Posterior vena cava (tissue), 2 donors: ENCODE data around the gene GRB14. TPM values are rescaled to one million over a fixed set of nuclear protein-coding genes. Genes with fewer than 3 reads are reported as not detected.

Experiments used
- DNase-seq: peaks from one replicate; pipeline ENCODE4 v3.0.0-alpha.2; 2020; ENCODE audit warnings: low spot score
- intact Hi-C, 2 donors: fragments of 100-400 bp; cut with DNase I; formaldehyde crosslinking; loops; one replicate each; pipeline versions ENCODE4 v1.14.1 to v1.14.2; 2022 to 2023
- total RNA-seq, 2 donors: library from RNA; stranded (reverse); fragmentation: NEBNext Ultra II Directional; extraction: Animal tissue kit (Norgen Biotek cat#: 25700); gene quantifications; one replicate each; pipeline ENCODE4 v1.2.1, GENCODE V29; 2021
- donor health status: DM: yes; HTN: yes; CAD: no.
- donor health status: DM: yes; HTN: yes; CAD: no.

Gene GRB14
- total RNA-seq, 2 donors from 2014 or later, result 6.2 to 8.0 TPM

GRCh38 chr2:164621764-164622105 is 453 bp upstream of the GRB14 start:
- no peak for DNase-seq
- intact Hi-C loops, result no loop called here

- intact Hi-C loops, result no loop called here
- DNase-seq, result no peak
These were observed 825 bp downstream of the GRB14 start for GRCh38 chr2:164620457-164620856.

- no peak for DNase-seq
- intact Hi-C loops, result no loop called here
These were observed 3.8 kb downstream of the GRB14 start for GRCh38 chr2:164617466-164617865.

- intact Hi-C loops, result no loop called here
- DNase-seq, result no peak
These were observed 7.8 kb downstream of the GRB14 start for GRCh38 chr2:164613321-164613982.

- intact Hi-C loops, result no loop called here
- no peak for DNase-seq
These were observed 11.5 kb downstream of the GRB14 start for GRCh38 chr2:164609790-164610189.

GRCh38 chr2:164606557-164606956 is 14.7 kb downstream of the GRB14 start:
- intact Hi-C loops, result no loop called here
- DNase-seq, result no peak

- no peak for DNase-seq
- intact Hi-C loops, result no loop called here
These were observed 16.0 kb downstream of the GRB14 start for GRCh38 chr2:164605295-164605694.

- DNase-seq, result no peak
- intact Hi-C loops, result no loop called here
These were observed 20.5 kb downstream of the GRB14 start for GRCh38 chr2:164600763-164601162.

GRCh38 chr2:164599954-164600589 is 21.2 kb downstream of the GRB14 start:
- DNase-seq, result no peak
- intact Hi-C loops, result loop anchor here in 1 of 2 donors (5.0 kb wide), 1 partner anchor 38 kb away; no protein-coding TSS in a partner anchor

GRCh38 chr2:164597983-164598382 is 23.3 kb downstream of the GRB14 start:
- no peak for DNase-seq
- intact Hi-C loops, result loop anchor here in 1 of 2 donors (5.0 kb wide), 1 partner anchor 36 kb away; no protein-coding TSS in a partner anchor

- DNase-seq, result no peak
- intact Hi-C loops, result loop anchor here in 1 of 2 donors (5.0 kb wide), 1 partner anchor 33 kb away; no protein-coding TSS in a partner anchor
These were observed 26.3 kb downstream of the GRB14 start for GRCh38 chr2:164595031-164595430.

GRCh38 chr2:164593959-164594358 is 27.3 kb downstream of the GRB14 start:
- intact Hi-C loops, result no loop called here
- no peak for DNase-seq

GRCh38 chr2:164593541-164593940 is 27.7 kb downstream of the GRB14 start:
- intact Hi-C loops, result no loop called here
- no peak for DNase-seq

GRCh38 chr2:164589522-164589921 is 31.8 kb downstream of the GRB14 start:
- no peak for DNase-seq
- intact Hi-C loops, result loop anchor here in 1 of 2 donors (5.0 kb wide), 1 partner anchor 108 kb away; no protein-coding TSS in a partner anchor

GRCh38 chr2:164581050-164581449 is 40.2 kb downstream of the GRB14 start:
- intact Hi-C loops, result no loop called here
- no peak for DNase-seq

GRCh38 chr2:164574931-164575330 is 46.4 kb downstream of the GRB14 start:
- intact Hi-C loops, result no loop called here
- DNase-seq, result no peak

- no peak for DNase-seq
- intact Hi-C loops, result no loop called here
These were observed 50.8 kb downstream of the GRB14 start for GRCh38 chr2:164570475-164570874.

- intact Hi-C loops, result loop anchor here (10.0 kb wide), 1 partner anchor 145 kb away; no protein-coding TSS in a partner anchor
- no peak for DNase-seq
These were observed 51.9 kb downstream of the GRB14 start for GRCh38 chr2:164569378-164569777.

- intact Hi-C loops, result loop anchor here (10.0 kb wide), 1 partner anchor 146 kb away; no protein-coding TSS in a partner anchor
- DNase-seq, result no peak
These were observed 53.0 kb downstream of the GRB14 start for GRCh38 chr2:164568317-164568716.

GRCh38 chr2:164567335-164567989 is 53.8 kb downstream of the GRB14 start:
- intact Hi-C loops, result loop anchor here (10.0 kb wide), 1 partner anchor 147 kb away; no protein-coding TSS in a partner anchor
- DNase-seq, result no peak
